NCI-H1694 treated with DMSO at 0.1 percent for 48 hours (cell line): Measurements from ENCODE around the gene DNAJB8.

Experiments used
- DNase-seq: peaks from one replicate; lab custom pipeline; 2025; lab: John Stamatoyannopoulos, UW

Gene DNAJB8

DNA sequence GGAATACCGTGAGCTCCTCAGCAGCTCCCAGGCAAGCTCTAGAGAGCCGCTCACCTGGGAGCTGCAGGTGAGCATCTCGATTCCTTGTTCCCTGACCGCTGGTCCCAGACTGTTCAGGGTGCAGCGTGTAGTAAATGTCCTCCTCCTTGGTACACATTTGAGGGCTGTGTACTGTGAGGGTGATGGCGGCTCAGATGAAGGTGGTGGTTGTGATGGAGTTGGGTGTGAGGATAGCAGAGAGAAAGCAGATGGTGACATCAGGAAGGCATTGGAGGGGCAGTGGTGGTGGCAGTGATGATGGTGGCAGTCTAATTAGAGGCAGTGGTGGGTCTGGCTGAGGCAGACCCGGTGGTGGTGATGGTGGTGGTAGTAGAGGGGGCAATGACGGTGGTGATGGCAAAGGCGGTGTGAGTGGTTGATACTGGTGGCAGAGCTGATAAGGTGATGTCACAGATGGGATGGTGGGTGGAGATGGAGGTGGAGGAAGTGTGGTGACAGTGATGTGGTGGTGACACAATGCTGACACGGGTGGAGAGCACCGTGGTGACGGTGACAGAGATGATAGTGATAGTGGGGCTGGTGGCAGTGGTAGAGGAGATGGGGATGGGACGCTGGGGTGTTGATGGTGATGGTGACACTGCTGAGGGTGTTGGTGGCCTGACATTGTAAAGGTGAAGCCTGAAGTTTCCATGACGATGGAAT is at the start of gene DNAJB8:
TSS of gene DNAJB8 (minus strand) at position 51 of the 702 bp plus-strand sequence. CDS start 3,645 bp downstream, outside the sequence.
- no peak for DNase-seq

DNA sequence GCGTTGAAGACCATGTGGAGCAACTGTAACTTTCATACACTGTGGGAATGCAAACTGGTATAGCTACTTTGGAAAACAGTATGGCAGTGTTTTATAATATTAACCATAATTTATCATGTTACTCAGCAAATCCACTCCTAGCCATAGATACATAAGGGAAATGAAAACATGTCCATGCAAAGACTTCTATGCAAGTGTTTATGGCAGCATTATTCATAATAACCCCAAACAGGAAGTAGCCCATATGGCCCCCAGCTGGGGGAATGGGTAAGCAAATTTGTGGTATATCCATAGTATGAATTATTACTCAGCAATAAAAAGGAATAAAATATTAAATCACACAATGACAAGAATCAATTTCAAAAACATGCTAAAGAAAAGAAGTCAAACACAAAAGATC is 49.3 kb upstream of the DNAJB8 start:
- DNase-seq: no peak

DNA sequence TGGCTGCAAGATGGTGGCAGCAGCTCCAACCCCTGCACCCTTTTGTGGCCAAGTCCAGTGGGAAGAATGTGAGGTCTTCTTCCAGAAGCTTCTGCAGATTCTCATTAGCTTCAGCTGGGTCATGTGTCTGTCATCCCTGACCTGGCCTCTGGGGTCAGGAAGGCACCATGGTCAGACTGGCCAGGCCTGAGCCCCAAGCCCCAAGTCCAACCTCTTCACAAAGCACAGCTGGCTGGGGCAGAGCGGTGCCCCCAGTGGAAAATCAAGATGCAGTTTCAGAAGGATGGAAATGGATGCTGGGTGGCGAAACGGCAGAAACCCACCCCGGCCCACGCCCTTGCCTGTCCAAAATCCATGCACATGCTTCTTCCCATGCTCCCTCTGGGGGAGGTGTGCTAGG is 42.2 kb upstream of the DNAJB8 start:
- DNase-seq: no peak

DNA sequence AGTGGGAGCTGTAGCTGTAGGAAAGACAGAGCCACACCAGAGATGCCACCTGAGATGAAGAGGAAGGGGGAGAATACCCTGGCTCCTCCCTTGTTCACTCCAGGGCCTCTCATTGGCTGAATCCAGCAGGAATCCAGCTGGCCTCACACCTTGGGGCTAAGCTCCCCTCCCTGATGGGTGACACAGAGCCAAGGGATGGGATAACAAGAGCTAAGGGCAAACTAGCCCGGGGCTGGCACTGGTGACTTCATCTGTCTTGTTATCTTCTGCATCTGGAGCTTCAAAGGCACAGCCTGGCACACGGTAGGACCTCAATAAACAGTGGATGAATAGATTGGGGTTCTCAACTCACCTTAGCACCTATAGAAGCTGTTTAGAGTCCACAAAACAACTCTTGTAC is 40.1 kb upstream of the DNAJB8 start:
- no peak for DNase-seq

DNA sequence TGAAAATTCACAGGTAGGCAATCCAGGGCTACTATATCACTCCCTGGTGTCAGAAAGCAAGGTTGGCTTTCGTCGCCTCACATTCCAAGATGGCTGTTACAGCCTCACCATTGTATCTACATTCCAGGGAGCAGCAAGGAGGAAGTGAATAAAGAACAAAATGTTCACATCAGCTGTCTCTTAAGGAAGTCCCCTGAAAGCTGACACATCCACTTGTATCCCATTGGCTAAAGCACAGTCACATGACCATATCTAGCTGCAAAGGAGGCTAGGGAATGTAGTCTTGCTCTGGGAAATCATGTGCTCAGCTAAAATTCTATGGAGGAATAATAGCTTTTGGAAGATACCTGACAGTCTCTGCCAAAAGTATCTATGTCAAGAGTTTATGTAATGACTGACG is 39.1 kb upstream of the DNAJB8 start:
- no peak for DNase-seq

DNA sequence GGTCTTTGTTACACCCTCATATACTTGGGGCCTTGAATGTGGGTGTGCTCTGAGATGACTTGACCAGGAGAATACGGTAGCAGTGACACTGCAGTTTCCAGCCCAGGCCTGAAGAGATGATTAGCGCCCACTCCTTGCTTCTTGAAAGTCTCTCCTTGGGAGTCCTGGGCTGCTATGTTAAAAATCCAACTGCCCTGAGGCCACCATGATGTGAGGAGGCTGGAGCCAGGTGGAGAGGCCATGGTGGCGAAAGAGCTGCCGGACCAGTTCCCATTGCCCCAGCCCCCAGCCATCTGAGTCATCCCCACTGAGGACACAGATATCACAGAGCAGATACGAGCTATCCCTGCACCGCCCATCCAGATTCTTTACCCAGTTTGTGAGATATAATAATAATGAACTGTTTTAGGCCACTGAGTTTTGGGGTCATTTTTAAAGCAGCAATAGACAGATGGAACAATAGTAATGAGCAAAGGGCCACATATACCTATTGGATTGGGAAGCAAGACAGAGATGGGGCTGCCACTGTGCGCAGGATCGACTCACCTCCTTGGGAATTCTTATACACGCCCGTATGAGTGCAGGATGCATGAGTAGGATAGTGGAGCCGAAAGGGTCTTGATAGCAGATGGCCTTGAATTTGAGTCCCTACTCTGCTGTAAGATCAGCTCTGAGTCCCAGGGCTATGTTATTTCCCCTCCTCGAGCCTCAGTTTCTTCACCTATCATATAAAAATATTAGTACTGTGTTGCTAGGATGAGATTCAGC is 38.5 kb upstream of the DNAJB8 start:
- no peak for DNase-seq

DNA sequence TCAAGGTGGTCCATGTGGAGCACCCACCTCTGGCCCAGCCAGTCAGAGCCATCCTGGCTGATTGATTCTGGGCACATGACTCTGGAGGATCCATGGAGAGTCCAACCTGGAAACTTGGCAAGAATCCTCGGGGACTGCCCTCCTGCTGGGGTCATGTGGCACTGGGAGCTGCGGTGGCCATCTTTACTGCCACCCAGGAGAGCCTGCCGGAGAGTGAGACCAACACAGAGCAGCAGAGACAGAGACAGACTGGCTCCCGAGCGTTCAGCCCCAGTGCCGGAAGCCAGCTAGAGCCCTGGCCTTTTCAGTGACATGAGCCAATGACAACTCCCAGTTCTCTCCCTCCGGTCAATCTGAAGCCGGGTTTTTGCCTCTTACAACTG is 37.8 kb upstream of the DNAJB8 start:
- DNase-seq: no peak

DNA sequence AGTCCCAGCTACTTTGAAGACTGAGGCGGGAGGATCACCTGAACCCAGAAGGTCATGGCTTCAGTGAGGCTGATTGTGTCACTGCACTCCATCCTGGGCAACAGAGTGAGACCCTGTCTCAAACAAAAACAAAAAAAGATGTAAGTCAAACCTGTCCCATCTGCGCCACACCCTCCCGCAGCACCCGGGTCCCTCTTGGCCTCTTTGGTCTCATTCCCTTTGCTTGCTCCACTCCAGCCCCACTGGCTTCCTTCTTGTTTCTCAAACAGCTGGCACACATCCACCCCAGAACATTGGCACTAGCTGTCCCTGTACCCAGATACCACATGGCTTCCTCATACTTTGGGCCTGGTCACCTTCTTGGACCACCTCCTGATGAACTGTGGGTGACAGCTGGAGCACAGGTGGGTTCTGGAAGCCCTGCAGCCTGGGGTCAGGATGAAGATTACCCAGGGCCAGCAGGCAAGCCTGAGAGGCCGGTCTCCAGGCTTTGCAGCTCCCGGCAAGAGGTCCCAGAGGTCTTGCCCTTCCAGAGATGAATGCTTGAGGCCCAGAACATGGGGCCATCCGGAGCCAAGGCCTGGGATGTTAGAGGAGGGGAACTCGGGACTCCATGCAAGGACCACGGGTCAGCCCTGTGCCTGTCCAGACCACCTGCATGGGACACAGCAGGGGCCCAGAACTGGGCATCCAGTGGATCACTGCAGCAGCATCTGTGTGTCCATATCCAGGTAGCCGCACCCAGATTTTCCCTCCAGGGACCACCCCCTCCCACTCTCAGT is 37.3 kb upstream of the DNAJB8 start:
- no peak for DNase-seq

DNA sequence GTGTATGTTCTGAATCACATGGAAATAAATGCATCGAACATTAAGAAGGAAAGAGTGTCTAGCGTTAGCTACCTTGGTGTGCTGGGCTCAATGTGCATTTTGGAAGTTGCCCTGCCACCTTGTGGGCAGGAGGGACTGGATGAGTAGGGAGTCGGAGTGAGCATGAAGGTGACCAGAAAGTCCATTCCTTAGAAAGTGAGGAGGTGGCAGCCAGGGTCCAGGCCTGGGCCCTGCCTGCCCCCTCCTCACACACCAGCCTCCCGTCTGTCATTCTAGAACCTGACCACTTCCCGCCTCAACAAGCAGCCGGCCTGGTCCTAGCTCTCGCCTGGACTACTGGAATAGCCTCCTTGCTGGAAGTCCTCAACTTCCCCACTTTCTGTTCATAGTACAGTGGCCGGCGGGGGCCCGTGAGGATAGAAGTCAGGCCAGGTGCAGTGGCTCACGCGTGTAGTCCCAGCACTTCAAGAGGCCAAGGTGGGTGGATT is 36.5 kb upstream of the DNAJB8 start:
- DNase-seq: no peak

DNA sequence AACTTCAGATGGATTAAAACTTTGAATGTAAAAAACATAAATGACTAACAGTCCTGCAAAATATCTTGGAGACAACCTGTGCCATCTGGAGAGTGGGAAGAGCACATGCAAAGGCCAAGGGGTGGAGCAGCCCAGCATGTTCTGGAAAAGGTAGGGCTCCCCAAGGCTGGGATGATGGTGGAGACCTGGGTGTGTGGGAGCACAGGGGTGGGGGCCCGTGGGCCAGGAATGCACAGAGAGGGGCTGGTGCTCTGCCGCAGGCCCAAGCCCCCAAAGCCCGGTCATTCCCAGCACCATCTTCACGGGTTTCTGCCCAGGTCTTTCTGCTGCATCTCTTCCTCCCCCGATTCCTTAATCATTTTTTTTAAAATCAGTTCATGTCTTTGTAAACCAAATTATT is 36.0 kb upstream of the DNAJB8 start:
- DNase-seq: no peak

DNA sequence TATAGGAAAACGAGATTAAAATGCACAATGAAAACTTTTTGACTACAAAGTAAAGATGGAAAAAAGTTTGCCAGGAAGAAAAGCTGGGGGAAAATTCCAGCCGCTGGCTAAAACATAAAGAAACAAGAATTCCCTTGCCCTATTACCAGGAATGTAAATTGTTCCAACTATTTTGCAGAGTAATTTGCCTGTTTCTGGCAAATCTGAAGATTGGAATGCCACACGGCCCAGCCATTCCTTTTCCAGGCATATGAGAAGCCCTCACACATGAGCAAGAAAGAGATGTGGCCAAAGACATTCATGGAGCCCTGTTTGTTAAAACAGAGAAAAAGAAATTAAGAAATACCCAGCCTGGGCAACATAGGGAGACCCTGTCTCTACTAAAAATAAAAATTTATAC is 34.7 kb upstream of the DNAJB8 start:
- DNase-seq: no peak

DNA sequence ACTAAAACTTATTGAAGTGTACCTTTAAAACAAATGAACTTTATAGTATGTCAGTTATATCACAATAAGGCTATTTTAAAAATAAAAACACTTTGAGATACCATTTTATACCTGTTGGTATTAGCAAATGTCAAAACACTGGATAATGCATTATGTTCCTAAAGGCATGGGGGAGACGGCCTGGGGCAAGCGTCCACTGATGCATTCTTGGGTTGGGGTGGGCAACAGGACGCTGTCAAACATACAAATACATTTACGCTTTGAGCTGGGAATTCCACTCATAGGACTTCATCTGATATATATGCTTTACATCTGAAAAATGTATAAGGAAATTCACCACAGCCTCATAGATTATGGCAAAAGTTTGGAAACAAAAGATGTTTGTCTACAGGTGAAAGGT is 33.9 kb upstream of the DNAJB8 start:
- no peak for DNase-seq

DNA sequence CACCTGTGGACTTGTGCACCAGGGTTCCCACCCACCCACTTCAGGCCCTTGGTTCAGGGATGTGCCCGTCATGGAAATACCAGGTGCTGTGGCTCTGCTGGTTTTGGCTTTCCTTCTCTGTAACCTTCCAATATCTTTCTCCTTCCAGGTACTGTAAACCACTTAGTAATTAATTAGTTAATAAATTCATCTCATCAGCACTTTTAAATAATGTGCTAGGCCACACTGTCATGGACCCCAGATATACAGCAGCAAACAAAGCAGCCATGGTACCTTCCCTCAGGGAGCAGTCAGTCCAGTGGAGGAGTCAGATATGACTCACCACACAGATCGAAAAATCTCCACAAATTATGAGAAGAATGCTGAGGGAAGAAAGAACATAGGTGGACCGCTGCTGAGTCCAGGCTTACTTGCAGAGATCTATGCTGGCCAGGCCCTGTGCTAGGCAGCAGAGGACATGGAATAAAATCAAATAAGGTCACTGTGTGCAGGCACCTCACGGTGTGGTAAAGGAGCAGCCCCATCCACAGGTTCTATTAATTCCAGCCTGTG is 33.1 kb upstream of the DNAJB8 start:
- DNase-seq: no peak

DNA sequence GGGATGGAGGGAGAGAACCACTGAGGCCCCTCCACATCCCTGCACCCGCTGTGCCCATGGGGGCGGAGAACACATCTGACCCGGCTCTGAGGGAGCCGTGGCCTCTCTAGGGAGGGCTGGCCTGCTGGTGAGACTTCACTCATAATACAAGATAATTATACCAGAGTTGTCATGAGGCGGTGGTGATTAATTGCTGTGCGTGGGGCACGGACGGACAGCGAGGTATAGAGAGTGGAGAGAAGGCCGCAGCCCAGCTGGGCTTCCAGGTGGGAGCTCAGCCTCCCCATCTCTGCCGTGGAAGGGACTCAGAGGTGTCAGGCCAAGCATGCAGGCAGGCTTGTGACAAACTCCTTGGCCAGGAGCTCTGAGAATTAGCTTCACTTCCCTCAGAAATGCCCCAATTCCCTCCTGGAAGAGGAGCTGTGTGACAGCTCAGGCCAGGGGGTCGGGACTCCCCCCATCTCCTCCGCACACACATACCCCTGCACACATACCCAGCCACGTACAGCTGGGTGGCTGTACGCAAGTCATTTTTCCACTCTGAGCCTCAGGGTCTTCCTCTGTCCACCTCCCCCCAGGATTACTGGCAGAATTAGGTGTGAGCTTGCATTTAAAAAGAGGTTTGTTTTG is 32.3 kb upstream of the DNAJB8 start:
- no peak for DNase-seq

DNA sequence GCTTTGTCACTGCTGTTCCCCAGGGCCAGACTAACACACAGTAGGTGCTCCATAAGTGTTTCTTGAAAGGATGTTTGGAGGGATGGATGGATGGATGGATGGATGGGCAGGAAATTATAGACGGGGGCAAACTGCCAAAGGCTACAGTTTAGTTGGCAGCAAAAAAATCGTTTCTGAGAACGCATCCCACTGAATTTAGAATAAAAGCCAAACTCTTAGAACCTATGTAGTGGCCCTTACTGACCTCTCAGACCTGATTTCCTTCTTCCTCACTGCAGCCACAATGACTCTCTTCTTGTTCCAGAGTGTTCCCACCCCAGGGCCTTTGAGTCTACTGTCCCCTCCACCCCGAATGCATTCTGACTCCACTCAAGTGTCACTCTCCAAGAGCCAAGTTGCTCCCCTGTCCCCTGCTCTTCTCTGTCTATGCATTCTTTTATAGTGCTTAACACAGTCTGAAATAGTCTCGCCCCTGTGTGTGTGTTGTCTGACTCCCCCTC is 31.5 kb upstream of the DNAJB8 start:
- DNase-seq: no peak

DNA sequence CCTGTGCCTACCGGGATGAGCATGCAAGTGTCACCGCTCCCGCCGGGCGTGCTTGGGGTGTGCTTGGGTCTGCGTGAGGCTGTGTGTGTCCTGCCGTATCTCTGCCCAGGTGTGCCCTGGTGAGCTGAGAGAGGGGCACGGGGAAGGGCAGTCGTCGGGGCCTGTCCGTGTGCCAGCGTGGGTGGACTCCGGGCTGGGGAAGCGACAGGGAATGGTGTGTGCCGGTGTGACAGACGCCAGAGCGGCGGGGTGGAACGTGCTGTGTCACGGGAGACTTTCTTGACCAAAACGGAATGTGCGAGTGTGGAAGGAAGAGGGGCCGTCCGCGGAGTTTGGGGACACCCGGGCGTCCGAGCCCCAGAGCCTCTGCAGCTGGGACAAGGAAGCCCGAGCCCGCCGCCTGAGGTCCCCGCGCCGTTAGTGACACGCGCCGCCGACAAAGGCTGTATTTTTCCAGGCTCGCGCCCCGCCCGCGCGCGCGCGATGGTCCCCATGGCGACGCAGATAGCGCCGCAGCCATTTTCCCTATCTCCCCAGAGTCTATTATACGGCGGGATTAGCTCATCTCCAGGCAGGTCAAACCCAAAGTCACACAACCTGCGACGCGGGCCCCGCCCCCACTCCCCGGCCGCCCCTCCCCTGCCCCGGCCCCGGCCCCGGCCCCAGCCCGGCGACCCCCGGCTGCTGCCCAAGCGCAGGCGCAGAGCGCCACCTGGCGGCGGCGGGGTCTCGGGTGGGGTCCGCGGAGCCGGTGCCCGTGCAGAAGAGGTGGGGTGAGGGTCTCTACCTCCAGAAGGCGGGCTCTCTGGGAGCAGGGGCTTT is 30.8 kb upstream of the DNAJB8 start:
- peak; percentile 73 for DNase-seq

DNA sequence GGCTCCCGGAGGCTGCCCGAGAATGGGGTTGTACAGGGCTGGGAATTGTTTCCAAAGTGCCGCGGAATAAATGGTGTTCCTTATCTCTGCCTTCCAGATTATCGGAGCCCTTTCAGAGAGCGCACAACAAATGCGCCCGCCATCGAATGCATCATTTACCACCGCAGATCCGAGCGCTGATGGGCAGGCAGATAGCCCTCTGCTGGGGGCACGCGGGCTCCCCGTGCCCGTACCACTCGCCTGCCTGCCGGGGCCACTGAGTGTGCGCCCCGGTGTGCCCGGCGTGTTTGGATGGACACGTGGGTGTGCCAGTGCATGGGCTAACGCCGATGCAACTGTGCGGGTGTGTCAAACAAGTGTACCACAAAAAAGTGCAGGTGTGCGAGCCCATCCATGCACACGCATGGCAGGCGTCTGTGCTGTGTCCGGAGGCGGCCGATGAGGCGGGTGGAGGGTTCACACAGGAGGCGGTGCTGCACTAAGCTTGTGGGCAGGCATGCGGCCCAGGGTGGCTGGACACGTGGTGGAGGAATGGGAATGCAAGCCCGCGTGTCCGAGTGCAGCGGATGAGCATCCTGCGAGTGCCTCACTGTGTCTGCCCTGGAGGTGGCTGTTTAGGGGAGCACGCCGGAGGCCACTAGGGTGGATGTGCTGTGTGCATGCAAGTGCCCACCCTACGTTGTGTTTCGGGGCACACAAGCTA is 30.1 kb upstream of the DNAJB8 start:
- DNase-seq: no peak

DNA sequence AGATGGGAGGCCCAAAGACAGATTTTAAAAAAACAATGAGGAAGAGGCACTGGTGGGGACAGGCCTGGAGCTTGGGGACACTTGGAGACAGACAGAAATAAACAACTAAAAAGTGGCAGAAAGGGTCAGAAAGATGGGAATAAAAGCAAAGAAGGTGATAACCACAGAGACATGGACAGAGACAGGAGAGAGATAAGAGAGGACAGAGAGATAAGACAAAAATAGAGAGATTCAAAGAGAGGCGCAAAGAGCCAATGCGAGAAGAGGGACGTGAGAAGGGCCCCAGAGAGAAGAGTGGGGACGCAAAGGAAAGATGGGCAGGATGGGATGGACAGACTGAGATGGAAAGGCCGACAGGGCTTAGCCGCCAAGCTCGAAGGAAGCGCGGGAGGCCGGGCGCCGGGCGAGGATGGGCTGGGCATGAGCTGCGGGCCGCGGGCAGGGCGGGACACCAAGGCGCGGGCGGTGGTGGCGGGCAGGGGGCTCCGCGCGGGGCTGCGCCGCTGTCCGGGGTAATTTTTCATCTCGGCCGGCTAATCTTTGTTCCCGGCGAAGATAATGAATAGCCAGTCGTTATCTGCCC is 29.4 kb upstream of the DNAJB8 start:
- DNase-seq: no peak

DNA sequence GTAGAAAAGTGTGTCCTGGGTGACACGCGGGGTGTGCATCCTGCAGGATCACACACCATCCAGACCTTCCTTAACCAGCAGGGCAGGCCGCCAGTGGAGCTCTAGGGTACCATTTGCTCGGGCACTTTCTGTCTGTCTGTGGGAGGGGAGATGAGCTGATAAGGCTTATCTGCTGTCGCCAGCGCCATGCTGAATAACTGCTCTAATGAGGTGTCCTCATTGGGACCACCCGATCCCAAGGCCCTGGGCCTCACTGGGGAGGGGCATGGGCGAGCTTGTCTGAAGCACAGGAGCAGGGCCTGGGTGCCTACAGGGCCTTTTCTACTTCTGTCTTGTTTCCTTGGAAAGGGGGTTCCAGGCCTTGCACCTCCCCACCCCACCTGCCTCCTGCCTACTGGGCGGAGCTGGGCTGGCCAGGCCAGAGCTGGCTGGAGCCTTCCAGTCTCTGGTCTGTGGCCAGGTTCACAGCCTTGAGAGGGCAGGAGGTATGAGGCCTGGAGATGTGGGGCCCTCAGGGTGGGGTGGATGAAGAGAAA is 28.8 kb upstream of the DNAJB8 start:
- no peak for DNase-seq

DNA sequence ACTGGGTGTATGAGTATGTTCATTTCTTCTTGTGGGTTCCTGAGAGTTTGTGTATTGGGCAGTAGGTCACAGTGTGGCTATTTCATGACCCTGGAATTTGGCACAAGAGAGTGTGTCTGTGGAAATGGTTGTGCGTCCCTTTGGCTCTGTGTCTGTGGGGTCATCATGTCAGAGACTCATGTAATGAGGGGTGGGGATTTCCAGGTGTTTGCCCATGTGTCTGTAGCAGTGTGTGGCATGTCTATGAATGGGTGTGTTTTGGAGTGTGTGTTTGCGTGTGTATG is 27.6 kb upstream of the DNAJB8 start:
- DNase-seq: no peak
